ENCODE data around the gene PLEKHM3.

The PLEKHM3 gene

DNA sequence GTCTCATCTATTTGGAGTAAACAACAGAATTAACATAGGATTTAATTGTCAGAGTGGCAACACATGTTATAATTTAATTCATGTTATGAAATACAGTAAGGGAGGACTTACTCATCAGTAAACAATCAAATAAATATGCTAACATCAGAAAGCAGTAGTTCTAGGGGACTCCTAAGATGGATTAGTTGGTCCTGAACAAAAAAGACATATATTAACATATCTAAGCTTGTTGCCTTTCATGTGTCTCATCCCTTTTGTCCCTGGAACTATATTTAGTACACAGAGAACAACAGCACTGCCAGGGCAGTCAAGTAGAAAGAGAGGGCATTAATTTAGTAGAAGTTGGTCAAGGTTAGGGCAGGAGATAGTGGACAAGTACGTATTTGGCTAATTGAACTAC is 137.8 kb downstream of the PLEKHM3 start:
- DNase-seq (ENCODE audit: low spot score): no peak

DNA sequence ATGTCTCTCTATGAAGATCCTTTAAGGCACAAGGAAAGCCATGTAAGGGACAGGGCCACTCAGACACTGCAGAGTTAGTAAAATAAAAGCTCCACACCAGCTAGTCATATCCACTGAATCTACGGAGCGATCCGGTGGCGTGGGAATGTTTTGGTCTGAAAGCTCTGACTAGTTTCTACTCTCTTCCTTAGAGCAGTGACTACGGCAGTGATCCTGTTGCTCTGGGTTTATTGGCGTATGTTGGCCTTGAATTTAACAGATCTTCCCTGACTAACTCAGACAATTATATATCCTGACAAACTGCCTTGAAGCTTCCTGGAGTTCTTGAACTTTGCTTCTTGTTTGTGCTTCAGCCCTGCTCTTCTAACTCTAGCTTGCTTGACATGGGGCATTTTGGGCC is 140.3 kb downstream of the PLEKHM3 start:
- no peak for DNase-seq (ENCODE audit: low spot score)

DNA sequence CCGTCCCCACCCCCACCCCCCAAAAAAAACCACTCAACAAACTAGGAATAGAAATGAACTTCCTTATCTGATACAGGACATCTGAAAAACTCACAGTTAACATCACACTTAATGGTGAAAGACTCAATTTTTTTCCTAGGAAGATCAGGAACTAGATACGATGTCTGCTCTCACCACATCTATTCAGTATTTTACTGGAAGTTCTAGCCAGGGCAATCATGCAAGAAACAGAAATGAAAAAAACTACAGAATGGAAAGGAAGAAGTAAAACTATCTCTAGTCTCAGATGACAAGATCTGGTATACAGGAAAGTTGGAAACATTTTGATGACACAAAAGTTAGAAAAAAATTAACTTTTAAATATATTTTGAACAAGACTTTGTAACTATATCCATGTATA is 141.2 kb downstream of the PLEKHM3 start:
- no peak for DNase-seq (ENCODE audit: low spot score)

DNA sequence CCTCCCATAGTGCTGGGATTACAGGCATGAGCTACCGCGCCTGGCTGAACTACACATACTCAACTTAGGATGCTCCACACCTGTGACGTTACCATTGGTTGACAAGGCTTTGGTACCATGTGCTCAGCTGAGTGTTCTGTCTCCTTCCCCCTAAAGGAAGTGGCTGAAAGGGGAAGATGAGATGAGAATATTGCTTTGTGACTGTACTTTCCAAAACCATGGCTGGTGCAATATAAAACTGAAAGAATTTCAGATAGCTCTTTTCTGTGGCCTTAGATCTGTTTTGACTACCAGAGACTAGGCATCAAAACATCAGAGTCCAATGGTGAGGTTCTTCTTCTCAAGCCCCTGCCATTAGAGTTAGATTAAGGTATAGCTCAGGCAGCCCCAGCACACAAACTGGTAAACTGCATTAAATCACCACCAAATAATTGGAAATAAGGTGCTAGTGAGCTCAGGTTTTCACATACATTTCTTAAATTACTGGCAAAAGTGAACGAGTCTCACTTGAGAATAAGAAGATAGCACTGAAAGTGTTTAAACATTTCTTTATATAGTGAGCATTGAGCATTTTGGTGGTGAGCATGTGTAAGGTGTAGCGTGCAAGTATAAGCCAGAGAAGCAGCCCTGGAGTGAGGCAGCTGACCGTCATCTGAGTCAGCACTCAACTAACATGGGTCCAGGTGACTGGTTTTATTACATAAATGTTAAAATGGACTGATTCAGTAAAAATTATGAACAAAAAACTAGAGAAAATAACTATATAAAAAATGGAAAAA is 142.1 kb downstream of the PLEKHM3 start:
- DNase-seq (ENCODE audit: low spot score): no peak

DNA sequence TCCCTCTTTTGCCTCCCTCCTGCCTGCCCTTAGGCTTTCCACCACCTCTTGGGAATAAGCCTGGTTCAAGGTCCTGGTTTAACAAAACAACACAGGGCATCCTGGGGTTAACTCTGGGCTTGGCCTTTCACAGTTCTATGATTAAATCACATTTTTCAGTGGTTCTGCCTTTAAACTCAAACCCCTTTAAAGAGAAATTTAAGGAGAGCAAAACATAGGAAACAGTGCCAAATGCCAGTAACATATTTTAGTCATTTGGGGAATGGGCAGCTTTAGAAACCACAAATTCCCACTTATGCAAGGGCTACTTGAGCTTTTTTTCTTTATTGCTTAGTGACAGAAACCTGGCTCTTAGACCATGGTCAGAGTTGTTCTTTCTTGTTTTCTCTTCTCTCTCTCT is 143.4 kb downstream of the PLEKHM3 start:
- no peak for DNase-seq (ENCODE audit: low spot score)

DNA sequence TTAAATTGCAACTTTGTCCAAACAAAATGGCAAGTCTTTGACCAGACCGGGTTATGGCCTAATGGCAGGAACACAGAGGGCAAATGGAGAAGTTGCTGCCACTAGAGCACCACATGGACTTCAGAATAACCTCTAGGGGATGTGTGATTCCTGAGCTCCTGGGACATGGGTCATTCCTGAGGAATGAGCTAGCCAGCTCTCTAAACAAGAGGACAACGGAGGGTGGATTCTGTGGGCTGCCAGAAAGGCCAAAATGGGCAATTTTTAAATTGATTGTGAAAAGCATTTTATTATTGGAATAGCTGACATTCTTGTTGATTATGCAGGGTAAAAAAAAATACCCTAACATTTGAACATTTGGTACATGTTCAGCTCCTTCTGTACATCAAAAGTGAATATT is 145.8 kb downstream of the PLEKHM3 start:
- no peak for DNase-seq (ENCODE audit: low spot score)

DNA sequence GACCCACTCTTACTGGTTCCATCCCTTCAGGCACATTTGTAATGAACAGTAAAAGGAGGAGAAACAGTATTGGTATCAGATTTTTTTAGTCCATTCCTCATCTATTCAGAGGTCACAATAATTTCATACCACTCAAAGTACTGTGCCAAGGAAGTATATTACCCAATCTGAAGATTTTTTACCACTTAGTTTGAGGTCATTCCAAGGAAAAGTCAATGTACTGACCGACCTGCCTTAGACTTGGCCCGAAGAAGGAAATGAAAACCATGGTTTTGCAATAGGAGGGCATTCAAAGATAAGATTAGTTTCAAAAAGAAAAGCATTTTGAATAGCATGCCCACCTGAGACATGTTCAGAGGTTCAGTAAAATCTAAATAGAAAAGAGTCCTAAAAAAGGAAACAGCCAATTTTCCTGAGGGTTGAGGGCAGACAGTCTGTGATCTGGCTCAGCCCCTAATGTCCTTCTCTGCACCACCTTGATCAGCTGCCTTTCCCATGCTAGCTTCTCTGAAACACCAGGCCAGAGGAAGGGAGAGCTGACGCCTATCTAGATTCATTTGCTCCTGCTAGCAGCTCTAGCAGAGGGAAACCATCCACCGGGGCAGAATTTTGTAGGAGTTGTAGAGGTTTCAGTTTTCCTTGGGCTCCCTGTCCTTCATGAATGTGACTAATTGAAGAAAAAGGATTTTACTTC is 148.3 kb downstream of the PLEKHM3 start:
- DNase-seq (ENCODE audit: low spot score): no peak

DNA sequence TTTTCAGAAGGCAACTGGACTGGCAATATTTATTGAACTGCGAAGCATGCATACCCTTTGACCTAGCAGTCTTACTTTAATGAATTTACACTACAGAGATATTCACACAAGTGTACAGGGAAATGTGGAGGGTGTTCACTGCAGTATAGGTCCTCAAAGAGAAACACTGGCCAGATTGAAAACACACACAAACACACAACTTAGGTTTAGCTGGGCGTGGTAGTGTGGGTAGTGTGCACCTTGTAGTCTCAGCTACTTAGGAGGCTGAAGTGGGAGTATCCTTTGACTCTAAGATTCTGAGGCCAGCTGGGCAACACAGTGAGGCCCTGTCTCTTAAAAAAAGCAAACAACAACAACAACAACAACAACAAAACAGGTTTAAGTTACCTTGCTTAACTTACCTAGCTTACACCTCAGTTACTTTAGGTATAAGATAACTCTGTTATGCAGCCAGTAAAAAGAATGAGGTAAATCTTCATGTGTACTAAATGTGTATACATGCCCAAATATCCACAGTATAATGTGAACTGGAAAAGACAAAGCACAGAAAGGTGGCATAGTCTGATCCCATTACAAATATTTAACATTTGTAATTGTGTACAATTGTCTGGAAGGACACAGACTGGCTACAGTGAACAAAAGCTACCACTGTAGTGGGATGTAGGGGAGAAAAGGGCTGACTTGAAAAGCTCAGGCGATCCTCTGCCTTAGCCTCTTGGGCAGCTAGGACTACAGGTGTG is 149.7 kb downstream of the PLEKHM3 start:
- DNase-seq (ENCODE audit: low spot score): no peak

DNA sequence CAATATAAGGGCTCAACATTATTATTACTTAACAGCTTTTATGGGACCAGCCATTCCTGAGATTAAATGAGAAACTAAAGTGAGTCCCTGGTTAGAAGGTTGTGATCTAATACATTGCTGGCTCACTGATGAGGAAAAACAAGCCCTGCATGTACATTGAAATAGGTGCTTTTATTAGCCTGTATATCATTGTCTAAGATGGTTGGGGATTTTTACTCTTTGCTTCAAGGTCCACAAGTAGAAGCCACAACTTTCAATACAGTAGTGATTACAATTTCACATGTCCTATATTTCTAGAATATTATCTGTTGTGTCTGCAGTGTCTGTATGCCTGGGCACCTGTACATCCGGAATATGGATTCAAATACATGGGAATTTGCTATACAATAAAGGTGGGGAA is 151.5 kb downstream of the PLEKHM3 start:
- DNase-seq (ENCODE audit: low spot score): no peak

DNA sequence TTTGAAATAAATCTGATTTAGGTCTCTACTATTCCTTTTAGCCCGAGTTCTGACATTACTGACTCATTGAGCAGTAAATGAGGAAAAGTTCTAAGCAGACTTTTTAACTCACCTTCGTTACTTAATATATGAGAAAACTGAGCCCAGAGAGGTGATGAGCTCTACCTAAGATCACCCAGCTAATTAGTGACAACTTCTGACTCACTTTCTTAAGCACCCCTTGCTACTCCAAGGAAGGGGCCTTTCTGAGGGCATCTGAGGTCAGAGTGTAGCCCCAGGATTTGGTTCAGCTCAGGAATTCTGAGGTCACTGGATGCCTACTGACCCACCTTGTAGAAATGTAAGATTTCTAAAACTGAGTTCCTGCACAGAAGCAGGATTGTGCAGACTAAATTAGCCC is 153.4 kb downstream of the PLEKHM3 start:
- no peak for DNase-seq (ENCODE audit: low spot score)

DNA sequence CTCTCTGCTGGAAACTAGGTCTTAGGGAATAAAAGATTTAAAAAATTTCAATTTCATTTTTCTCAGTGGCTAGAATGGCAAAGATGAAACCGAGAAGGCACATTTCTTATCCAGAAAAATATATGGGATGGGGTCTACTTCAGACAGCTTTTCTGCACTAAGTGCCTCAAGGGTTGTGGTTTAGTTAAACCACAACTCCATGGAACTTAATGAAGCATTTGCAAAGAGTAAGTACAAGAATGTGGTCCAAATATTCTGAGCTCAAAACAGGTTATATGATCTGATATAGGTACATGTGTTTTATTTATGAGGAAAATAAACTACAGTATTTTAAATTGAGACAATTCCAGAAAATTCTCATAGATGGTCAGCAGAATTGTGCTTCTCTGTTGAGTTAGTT is 153.8 kb downstream of the PLEKHM3 start:
- no peak for DNase-seq (ENCODE audit: low spot score)

DNA sequence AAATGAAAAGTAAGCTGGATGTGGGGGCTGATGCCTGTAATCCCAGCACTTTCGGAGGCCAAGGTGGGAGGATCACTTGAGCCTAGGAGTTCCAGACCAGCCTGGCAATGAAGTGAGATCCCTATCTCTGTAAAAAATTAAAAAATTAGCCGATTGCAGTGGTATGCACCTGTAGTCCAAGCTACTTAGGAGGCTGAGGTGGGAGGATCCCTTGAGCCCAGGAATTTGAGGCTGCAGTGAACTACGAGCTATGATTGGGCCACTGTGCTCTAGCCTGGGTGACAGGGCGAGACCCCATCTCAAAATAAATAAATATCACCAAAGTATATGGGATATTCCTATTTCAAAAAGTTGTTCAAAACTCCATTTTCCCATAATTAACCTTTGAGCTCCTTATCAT is 154.5 kb downstream of the PLEKHM3 start:
- no peak for DNase-seq (ENCODE audit: low spot score)

DNA sequence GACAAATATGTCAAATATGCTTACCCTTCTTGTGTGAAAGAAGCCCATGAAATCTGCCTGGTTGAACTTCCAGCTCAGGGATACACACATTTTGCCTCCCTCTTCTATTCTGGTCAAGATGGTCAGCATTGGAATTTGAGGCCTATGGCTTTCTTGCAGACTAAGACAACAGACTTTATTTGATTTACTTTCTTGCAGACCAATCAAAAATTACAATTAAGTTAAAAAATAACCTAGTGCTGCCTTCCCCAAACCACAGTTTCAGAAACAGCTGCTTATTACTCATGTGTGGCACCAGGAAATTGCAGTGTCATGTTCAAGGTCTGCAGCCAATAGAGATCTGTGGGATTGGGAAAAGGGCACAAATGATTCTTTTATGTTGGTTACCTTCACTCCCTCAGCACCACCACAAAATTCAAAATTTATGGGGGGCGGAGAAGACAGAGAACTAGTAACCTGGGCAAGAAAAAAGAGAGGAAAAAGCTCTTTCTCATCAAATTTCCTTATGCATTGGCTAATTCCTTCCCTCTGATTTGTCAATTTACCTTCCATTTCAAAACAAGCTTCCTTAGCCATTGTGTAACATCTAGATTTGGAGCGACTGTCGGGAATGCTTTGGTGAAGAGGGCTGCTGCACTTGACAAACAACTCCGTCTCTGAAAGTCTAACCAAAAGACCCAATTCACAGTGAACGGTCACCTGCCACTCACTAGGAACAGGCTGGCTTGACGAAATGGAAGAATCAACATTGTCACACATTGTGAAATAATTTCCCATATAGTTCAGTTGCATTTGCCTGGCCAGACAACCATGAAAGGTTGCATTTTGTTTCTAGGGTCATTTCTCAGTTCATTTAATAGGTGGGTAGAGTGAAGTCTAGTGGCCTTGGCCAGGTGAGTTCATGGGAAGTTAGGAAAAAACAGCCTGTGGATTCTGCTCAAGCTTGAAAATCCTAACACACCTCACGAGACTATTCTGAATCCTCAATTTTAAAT is 155.2 kb downstream of the PLEKHM3 start:
- no peak for DNase-seq (ENCODE audit: low spot score)

DNA sequence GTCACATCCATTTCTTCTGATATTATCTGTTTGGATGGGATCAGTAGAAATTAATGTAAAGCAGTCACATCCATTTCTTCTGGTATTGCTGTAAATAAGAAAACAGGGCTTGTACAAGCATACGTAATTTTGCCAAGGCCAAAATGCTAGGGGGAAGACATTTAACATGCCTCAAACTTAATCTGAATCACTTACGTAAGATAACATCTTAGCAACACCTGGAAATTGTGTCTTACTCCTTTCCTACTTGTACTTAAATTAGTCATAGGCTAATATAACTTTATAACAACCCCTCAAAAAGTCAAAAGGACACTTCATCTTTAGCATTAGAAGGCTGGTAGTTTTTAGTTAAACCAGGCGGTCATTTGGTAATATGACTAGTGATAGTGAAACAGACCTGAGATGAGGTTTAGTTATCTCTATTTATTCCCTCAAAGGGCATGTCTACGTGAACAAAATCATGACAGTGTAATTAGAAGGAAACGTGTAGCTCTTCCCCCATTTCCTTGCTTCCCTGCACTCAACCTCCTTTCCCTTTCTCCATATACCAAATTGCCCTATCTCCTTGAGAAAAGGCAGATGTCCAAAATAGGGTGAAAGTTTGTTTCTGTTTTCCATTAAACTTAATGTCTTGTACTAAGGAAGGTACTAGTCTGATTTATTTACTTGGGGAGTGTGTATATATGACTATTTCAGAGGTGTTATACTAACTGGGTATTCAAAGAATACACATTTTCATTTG is 156.3 kb downstream of the PLEKHM3 start:
- DNase-seq (ENCODE audit: low spot score): no peak

DNA sequence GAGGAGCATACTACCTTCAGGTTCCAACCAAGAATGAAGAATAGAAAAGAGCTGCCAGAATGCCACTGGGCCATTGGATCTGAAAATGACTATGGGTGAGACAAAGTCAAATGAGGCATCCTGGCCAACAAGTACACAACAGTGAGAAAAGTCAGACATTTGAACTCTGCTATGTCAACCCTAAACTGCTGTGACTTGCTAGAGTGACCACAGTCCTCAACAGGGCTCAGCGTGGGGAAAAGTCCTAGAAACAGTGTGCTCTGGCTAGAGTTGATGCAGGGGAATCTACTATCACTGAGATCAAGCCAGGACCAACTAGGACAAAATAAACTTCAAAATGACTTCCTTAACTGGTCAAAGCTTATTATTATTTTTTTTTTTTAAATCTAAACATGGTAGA is 157.4 kb downstream of the PLEKHM3 start:
- no peak for DNase-seq (ENCODE audit: low spot score)

DNA sequence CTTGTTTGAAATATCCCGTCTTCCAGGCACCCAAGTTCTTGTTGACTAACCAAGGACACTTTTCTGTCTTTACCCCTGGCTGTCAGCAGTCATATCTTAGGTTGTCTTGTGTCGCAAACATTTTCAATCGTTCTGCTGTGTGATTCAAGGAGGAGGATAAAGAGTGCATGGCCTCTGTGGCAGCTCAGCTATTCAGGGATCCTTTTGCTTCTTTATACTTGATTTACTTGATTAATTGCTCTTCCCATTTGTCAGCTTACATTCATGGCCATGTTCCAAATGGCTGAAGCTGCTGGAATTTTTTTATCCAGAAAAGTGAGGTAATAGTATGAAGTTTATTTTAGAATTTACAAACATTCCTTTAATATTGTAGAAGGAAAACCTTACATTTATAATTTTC is 158.3 kb downstream of the PLEKHM3 start:
- DNase-seq (ENCODE audit: low spot score): no peak

DNA sequence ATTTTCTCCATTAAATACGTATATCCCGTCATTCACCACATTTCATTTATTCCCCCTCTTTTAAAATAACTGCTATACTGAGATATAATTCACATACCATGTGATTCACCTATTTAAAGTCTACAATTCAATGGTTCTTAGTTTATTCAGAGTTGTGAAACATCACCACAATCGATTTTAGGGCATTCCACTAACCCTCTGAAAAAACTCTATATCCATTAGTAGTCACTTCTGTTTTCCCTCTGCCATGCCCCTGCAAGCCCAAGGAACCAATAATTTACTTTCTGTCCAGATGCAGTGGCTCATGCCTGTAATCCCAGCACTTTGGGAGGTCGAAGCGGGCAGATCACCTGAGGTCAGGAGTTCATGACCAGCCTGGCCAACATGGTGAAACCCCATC is 160.1 kb downstream of the PLEKHM3 start:
- DNase-seq (ENCODE audit: low spot score): no peak

DNA sequence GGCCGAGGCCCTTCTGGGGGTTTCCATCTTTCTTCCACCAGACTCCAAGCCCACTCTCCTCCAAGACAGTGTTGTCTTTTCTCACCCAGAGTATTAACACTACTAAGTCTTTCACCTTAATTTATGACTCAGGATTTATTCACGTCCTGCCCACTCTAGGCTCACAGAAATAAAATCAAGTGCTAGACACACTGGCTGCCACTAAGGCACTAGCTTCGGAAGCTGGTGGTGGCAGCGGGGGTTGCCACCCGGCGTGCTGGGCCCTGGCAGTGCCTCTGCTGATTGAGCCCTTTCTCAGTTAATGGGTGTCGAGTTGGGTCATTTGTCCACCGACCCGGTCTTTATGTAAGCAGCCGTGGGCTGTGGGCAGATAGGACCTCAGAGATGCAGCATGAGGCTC is 162.0 kb downstream of the PLEKHM3 start:
- DNase-seq (ENCODE audit: low spot score): no peak

DNA sequence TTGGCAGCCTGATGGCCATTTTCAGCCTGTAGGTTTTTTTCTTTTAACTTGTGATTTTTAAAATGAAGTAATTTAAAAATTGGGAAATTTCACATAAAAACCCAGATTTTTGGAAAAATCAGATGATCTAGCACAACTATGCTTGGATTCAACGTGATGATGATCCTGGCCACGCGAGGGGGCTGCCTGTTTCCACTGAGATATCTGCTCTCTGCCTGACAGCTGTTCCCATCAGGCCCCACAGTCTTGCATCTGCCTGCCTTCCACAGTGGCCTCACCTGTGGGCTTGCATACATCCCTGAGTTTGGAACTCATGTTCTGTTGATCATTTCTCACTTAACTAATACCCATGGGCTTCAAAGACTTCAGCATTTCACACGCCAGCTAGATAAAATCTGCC is 163.5 kb downstream of the PLEKHM3 start:
- no peak for DNase-seq (ENCODE audit: low spot score)

DNA sequence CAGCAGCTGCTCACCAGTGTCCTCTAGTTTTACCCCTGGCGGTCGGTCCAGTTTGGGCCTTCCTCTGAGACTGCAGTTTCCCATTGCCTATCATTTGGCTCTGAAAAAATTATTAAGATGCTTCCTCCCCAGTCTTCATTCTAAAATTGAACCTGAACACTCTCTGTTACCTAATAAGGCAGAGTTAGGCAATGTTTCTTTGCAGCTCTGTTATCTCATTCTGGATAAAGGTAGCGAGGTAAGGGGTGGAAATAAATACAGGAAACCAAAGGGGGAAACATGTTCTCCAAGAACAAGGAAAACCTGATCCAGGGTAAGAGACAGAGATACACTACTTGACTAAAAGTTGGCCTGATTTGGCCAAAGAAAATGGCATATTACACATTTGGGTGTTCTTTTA is 164.6 kb downstream of the PLEKHM3 start:
- DNase-seq (ENCODE audit: low spot score): no peak

DNA sequence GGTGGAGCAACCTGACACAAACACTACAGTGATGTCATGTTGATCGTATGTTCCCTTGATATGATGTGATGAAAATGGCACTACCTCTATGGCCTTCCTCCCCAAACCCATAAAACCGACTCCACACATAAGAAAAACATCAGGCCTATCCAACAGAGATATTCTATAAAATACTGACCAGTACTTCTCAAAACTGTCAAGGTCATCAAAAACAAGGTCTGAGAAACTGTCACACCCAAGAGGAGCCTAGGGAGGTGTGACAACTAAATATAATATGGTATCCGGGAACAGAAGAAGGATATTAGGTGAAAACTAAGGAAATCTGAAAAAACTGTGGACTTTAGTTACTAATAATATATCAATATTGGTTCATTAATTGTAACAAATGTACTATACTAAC is 169.7 kb downstream of the PLEKHM3 start:
- DNase-seq (ENCODE audit: low spot score): no peak

Measured in COLO829 (cell line).